Natural killer cell (primary cell): Measurements from ENCODE around the gene FAM210A. TPM values are rescaled to one million over a fixed set of nuclear protein-coding genes. Genes with fewer than 3 reads are reported as not detected.

Experiments
- ATAC-seq, 3 donors: fragments of 150-1000 bp in 2 of 3; fragments of 200-7000 bp in 1 of 3; cut with Tn5 transposase; 1 replicate in 1 of 3; 2 replicates in 2 of 3; pipeline ENCODE4 v1.10.0; 2021; ENCODE audit warnings: mild to moderate bottlenecking in 2 of 3, moderate library complexity in 2 of 3
- DNase-seq, 2 donors: peaks; one replicate each; pipeline versions ENCODE4 v3.0.0 to v3.0.0-alpha.2; 2013 to 2021; ENCODE audit warnings: mixed read lengths in 1 of 2
- H3K27ac ChIP-seq: one replicate; pipeline ENCODE4 v1.5.1; 2013; ENCODE audit warnings: mild to moderate bottlenecking, low read length
- H3K27me3 ChIP-seq: one replicate; pipeline ENCODE4 v1.6.1; 2013; ENCODE audit warnings: low read length; ENCODE audit not compliant: control insufficient read depth, insufficient read depth
- H3K36me3 ChIP-seq: one replicate; pipeline ENCODE4 v1.6.1; 2013; ENCODE audit warnings: low read length; ENCODE audit not compliant: control insufficient read depth, insufficient read depth
- H3K4me1 ChIP-seq: one replicate; pipeline ENCODE4 v1.6.1; 2013; ENCODE audit warnings: low read length; ENCODE audit not compliant: control insufficient read depth, insufficient read depth
- H3K4me3 ChIP-seq: one replicate; pipeline ENCODE4 v1.5.1; 2013; ENCODE audit warnings: low read length
- H3K9me3 ChIP-seq: one replicate; pipeline ENCODE4 v1.6.1; 2013; ENCODE audit warnings: low read length; ENCODE audit not compliant: control insufficient read depth, insufficient read depth
- H3K27ac Mint-ChIP-seq, 2 donors: one replicate each; pipeline ENCODE4 v1.8.0; 2022; ENCODE audit warnings: mild to moderate bottlenecking in 2 of 2, mixed read lengths in 2 of 2, moderate library complexity in 1 of 2
- H3K27me3 Mint-ChIP-seq, 2 donors: one replicate each; pipeline ENCODE4 v1.8.0; 2022; ENCODE audit warnings: low read depth in 2 of 2, mixed read lengths in 2 of 2
- H3K36me3 Mint-ChIP-seq: one replicate; pipeline ENCODE4 v1.8.0; 2022; ENCODE audit warnings: mixed read lengths
- H3K4me1 Mint-ChIP-seq, 2 donors: one replicate each; pipeline ENCODE4 v1.8.0; 2022; ENCODE audit warnings: mixed read lengths in 2 of 2
- H3K4me3 Mint-ChIP-seq: one replicate; pipeline ENCODE4 v1.8.0; 2022; ENCODE audit warnings: mild to moderate bottlenecking, moderate library complexity, mixed read lengths
- H3K9me3 Mint-ChIP-seq, 2 donors: one replicate each; pipeline ENCODE4 v1.8.0; 2022; ENCODE audit warnings: mixed read lengths in 2 of 2
- CTCF ChIP-seq: fragments of 200-600 bp; IDR thresholded peaks from one replicate; pipeline ENCODE4 v1.8.0; 2022; ENCODE audit warnings: antibody characterized with exemption
- WGBS: methylation state at CpG from one replicate; pipeline ENCODE4 v1.1.7; 2013; ENCODE audit warnings: missing lambda C conversion rate; ENCODE audit not compliant: insufficient coverage; 5-methylcytosine and 5-hydroxymethylcytosine counted together
- intact Hi-C: fragments of 100-400 bp; cut with micrococcal nuclease; formaldehyde crosslinking; loops from one replicate; pipeline ENCODE4 v1.14.2; 2022
- total RNA-seq, 4 donors: library from RNA; stranded (reverse); fragments of 120-200 nt in 1 of 4; gene quantifications; one replicate each; pipeline versions ENCODE4 v1.2.3 to v1.2.4, GENCODE V29; 2013 to 2022

The FAM210A gene
- total RNA-seq, 3 donors from 2014 or later (not counting 1 experiment from before 2014, with no cell fraction given) = 5.4 to 11.2 (median 9.2) TPM

GRCh38 chr18:13642440-13642827 is 83.9 kb downstream of the FAM210A start:
- WGBS = 91% methylated on average over 15 of the region's 15 CpGs
- ATAC-seq (no peak), DNase-seq (no peak)
- H3K27me3 Mint-ChIP-seq = no peaks in the 10 kb centered on the region
- intact Hi-C loops = no loop called here
- no peak overlapping the region for H3K27ac Mint-ChIP-seq
- H3K36me3 ChIP-seq = peaks cover 12% of the 10 kb centered on the region
- no peak for TF ChIP-seq CTCF
- peaks cover 13 to 17% of the 10 kb centered on the region in 2 donors for H3K4me1 Mint-ChIP-seq
- H3K4me3 ChIP-seq = no peak overlapping the region
- H3K9me3 ChIP-seq = no peaks in the 10 kb centered on the region
- H3K4me3 Mint-ChIP-seq = no peak overlapping the region
- H3K9me3 Mint-ChIP-seq = no peaks in the 10 kb centered on the region
- H3K27me3 ChIP-seq = no peaks in the 10 kb centered on the region
- no peak overlapping the region for H3K27ac ChIP-seq
- peaks cover 9% of the 10 kb centered on the region for H3K36me3 Mint-ChIP-seq
- H3K4me1 ChIP-seq = peaks cover 10% of the 10 kb centered on the region

DNA sequence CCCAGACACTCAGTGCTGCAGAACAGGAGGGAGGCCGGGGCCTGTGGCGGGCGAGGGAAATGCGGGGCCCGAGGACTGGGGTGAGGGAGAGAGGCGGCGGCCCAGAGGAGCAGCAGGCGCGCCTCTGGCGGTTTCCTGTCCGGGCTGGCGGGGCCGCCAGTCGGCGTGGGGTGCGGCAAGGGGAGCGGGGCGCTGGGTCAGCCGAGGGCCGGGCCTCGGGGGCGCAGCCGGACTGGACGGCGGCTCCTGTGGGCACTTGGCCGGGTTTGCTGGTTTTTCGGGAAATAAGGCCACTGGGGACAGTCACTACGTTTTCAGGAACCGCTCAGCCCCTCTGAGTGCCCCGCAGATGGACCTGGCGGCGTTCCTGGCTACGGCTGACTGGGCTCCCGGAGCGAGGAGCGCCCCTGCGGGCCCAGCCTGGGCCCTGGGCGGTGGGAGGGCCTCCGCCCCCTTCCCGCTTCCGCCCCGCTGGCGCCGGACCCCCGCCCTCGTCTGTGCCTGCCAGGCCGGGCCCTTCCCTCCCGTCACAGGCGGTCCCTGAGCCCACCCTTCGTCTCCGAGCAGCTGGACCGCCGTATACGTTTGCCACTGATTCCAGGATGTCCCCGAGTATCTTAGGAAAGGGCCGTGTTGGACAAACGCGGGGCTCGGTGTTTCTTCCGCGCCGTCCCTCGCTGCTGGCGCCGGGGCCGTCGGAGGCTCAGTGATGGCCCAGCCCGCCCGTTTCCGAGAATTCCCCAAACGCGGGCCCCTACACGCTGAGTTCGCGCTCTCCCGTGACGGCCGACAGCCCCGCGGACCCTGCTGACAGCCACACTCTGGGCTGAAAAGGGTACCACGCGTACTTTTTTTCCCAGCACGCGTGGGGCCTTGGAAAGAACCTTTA is 84.6 kb downstream of the FAM210A start:
- Mint-ChIP-seq H3K4me1 (peaks cover 13 to 17% of the 10 kb centered on the region in 2 donors), H3K27ac (peak overlapping the region in 1 of 2 donors; percentile 9), H3K4me3 (peak overlapping the region; percentile 43), H3K9me3 (no peaks in the 10 kb centered on the region), H3K36me3 (peaks cover 9% of the 10 kb centered on the region), H3K27me3 (no peaks in the 10 kb centered on the region)
- TF ChIP-seq CTCF = no peak
- no peaks in the 10 kb centered on the region for H3K27me3 ChIP-seq
- peak; percentile 53 to 83 (median 61) for ATAC-seq
- no peaks in the 10 kb centered on the region for H3K9me3 ChIP-seq
- intact Hi-C loops = no loop called here
- WGBS = 56% methylated on average over 84 of the region's 84 CpGs
- no peak overlapping the region for H3K4me3 ChIP-seq
- H3K4me1 ChIP-seq = peaks cover 10% of the 10 kb centered on the region
- no peak overlapping the region for H3K27ac ChIP-seq
- DNase-seq = no peak
- H3K36me3 ChIP-seq = peaks cover 12% of the 10 kb centered on the region

DNA sequence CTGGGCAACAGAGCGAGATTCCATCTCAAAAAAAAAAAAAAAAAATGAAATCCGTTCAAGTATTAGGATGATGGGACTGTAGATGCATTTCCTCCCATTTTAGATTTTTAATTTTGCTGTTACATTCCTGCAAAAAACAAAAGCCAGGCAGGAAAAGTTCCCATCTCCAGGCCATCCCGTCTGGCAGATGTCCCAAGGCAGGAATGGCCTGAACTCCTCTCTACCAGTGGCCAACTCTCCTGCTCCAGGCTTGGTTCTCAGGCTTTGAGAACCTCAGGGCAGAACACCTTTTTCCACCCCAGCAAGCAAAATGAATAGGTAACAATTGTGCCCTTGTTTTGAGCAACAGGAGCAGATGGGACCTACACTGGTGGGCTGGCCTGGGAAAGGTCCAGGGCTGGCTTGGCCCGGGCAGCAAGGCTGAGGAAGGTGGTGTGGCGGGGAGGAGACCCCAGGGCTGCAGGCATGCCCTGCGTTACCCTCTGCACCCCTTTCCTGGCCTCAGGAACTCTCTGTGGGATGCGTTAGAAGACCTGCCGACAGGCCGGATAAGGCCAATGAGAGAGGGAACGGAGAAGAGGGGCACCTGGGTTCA is 86.0 kb downstream of the FAM210A start:
- peaks cover 13 to 17% of the 10 kb centered on the region in 2 donors for H3K4me1 Mint-ChIP-seq
- DNase-seq (no peak), ATAC-seq (no peak)
- no peak overlapping the region for H3K27ac Mint-ChIP-seq
- Histone ChIP-seq H3K36me3 (peaks cover 6% of the 10 kb centered on the region), H3K4me3 (no peak overlapping the region), H3K27me3 (no peaks in the 10 kb centered on the region), H3K4me1 (peaks cover 10% of the 10 kb centered on the region), H3K27ac (no peak overlapping the region), H3K9me3 (no peaks in the 10 kb centered on the region)
- no peaks in the 10 kb centered on the region for H3K9me3 Mint-ChIP-seq
- peaks cover 8% of the 10 kb centered on the region for H3K36me3 Mint-ChIP-seq
- H3K4me3 Mint-ChIP-seq = no peak overlapping the region
- no peaks in the 10 kb centered on the region for H3K27me3 Mint-ChIP-seq
- intact Hi-C loops = no loop called here
- no peak for TF ChIP-seq CTCF
- WGBS = 86% methylated on average over 8 of the region's 10 CpGs
